CD8-positive, alpha-beta memory T cell (primary cell): ENCODE data around the gene VWA8. TPM values are rescaled to one million over a fixed set of nuclear protein-coding genes. Genes with fewer than 3 reads are reported as not detected.
"Not testable (repeated sequence)": the region's sequence is repeated elsewhere in the genome, so short reads cannot be mapped to it uniquely, and the experiment has no call there.

ENCODE experiments used
- CTCF ChIA-PET: fragments of 350-600 bp; sonication (Branson Sonifier 250); formaldehyde crosslinking; loops from one replicate; lab custom pipeline; 2021; ENCODE audit warnings: antibody characterized with exemption; lab: Charles Lee
- POLR2A ChIA-PET: fragments of 350-600 bp; sonication (Branson Sonifier 250); formaldehyde crosslinking; loops from one replicate; lab custom pipeline; 2021; ENCODE audit warnings: antibody characterized with exemption; lab: Charles Lee
- DNase-seq, 5 donors: peaks; one replicate each; pipeline versions ENCODE4 v3.0.0 to v3.0.0-alpha.2; 2020 to 2022; ENCODE audit warnings: mixed read lengths in 1 of 5
- H3K27ac ChIP-seq: one replicate; pipeline ENCODE4 v1.7.0; 2013; ENCODE audit warnings: low read depth, mild to moderate bottlenecking, low read length, moderate library complexity
- H3K27me3 ChIP-seq: 2 replicates; pipeline ENCODE4 v1.7.0; 2013; ENCODE audit warnings: low read length, mild to moderate bottlenecking; ENCODE audit not compliant: insufficient read depth, poor library complexity, severe bottlenecking
- H3K36me3 ChIP-seq: 2 replicates; pipeline ENCODE4 v1.7.0; 2013; ENCODE audit warnings: mild to moderate bottlenecking, low read length, moderate library complexity; ENCODE audit not compliant: insufficient read depth
- H3K4me1 ChIP-seq: 2 replicates; pipeline ENCODE4 v1.7.0; 2013; ENCODE audit warnings: mild to moderate bottlenecking, low read length, moderate library complexity; ENCODE audit not compliant: insufficient read depth
- H3K4me3 ChIP-seq: 2 replicates; pipeline ENCODE4 v1.7.0; 2013; ENCODE audit warnings: mild to moderate bottlenecking, low read length
- H3K9me3 ChIP-seq: 2 replicates; pipeline ENCODE4 v1.7.0; 2013; ENCODE audit warnings: mild to moderate bottlenecking, low read length
- H3K27ac Mint-ChIP-seq, 8 donors: one replicate each; pipeline ENCODE4 v1.8.0; 2020 to 2021; ENCODE audit warnings: mixed read lengths in 8 of 8, mild to moderate bottlenecking in 6 of 8, inconsistent platforms in 3 of 8, moderate library complexity in 3 of 8
- H3K27me3 Mint-ChIP-seq, 2 donors: one replicate each; pipeline ENCODE4 v1.8.0; 2020 to 2021; ENCODE audit warnings: mixed read lengths in 2 of 2, mild to moderate bottlenecking in 1 of 2, moderate library complexity in 1 of 2
- H3K36me3 Mint-ChIP-seq, 3 donors: one replicate each; pipeline ENCODE4 v1.8.0; 2020 to 2021; ENCODE audit warnings: mixed read lengths in 3 of 3, inconsistent platforms in 1 of 3, mild to moderate bottlenecking in 1 of 3
- H3K4me1 Mint-ChIP-seq, 3 donors: one replicate each; pipeline ENCODE4 v1.8.0; 2020 to 2021; ENCODE audit warnings: mixed read lengths in 3 of 3, inconsistent platforms in 1 of 3, mild to moderate bottlenecking in 1 of 3
- H3K4me3 Mint-ChIP-seq, 7 donors: one replicate each; pipeline ENCODE4 v1.8.0; 2020 to 2021; ENCODE audit warnings: mixed read lengths in 7 of 7, mild to moderate bottlenecking in 6 of 7, moderate library complexity in 4 of 7, inconsistent platforms in 2 of 7
- H3K9me3 Mint-ChIP-seq, 5 donors: one replicate each; pipeline ENCODE4 v1.8.0; 2020 to 2022; ENCODE audit warnings: mixed read lengths in 5 of 5, mild to moderate bottlenecking in 3 of 5, moderate library complexity in 2 of 5, inconsistent platforms in 1 of 5
- polyA plus RNA-seq: library from polyadenylated mRNA; unstranded; fragments of 300-500 nt; fragmentation: Illumina TruSeq; gene quantifications from one replicate; pipeline ENCODE4 v1.2.3, GENCODE V29; 2021
- total RNA-seq, 2 experiments: library from RNA; stranded (reverse); gene quantifications; one replicate each; pipeline ENCODE4 v1.2.3, GENCODE V29; 2021

Gene VWA8
- total and polyA plus RNA-seq, 3 experiments from 2014 or later = 6.9 to 21.3 (median 21.2) TPM

DNA sequence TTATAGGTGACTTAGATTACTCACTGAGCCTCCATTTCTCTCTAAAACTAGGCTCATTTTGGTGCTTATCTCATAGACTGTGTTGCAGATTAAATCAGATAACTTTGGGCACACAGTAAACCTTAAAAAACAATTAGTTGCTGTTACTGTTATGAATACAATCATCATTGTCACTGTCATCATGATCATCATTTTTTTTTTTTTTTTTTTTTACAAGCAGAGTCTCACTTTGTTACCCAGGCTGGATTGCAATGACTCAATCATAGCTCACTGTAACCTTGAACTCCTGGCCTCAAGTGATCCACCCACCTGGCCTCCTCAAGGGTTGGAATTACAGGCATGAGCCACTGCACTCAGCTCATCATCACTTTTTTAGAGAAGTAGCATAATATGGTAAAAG lies 60.0 kb downstream of the VWA8 start:
- POLR2A ChIA-PET = no interaction called here
- Histone ChIP-seq H3K9me3 (no peaks in the 10 kb centered on the region), H3K4me1 (no peaks in the 10 kb centered on the region), H3K36me3 (no peaks in the 10 kb centered on the region), H3K27me3 (no peaks in the 10 kb centered on the region), H3K4me3 (no peak overlapping the region), H3K27ac (no peak overlapping the region)
- Mint-ChIP-seq H3K27me3 (no peaks in the 10 kb centered on the region), H3K4me1 (peaks cover 4 to 9% (median 5%) of the 10 kb centered on the region in 3 donors), H3K27ac (no peak overlapping the region), H3K4me3 (no peak overlapping the region), H3K36me3 (peaks cover 7 to 20% (median 8%) of the 10 kb centered on the region in 3 donors), H3K9me3 (no peaks in the 10 kb centered on the region)
- CTCF ChIA-PET = no interaction called here
- no peak for DNase-seq

DNA sequence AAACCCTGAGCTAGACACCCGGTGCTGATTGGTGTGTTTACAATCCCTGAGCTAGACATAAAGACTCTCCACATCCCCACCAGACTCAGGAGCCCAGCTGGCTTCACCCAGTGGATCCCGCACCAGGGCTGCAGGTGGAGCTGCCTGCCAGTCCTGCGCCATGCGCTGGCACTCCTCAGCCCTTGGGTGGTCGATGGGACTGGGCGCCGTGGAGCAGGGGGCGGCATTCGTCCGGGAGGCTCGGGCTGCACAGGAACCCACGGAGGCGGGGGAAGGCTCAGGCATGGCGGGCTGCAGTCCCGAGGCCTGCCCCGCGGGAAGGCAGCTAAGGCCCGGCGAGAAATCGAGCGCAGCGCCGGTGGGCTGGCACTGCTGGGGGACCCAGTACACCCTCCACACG lies 62.5 kb downstream of the VWA8 start:
- H3K27ac ChIP-seq, H3K9me3 Mint-ChIP-seq, H3K4me1 ChIP-seq, DNase-seq, CTCF ChIA-PET, H3K9me3 ChIP-seq, H3K27me3 ChIP-seq, POLR2A ChIA-PET, H3K27me3 Mint-ChIP-seq, H3K4me3 ChIP-seq, H3K4me3 Mint-ChIP-seq, H3K27ac Mint-ChIP-seq, H3K36me3 ChIP-seq: not testable (repeated sequence)
- H3K36me3 Mint-ChIP-seq = peaks cover 7 to 20% (median 12%) of the 10 kb centered on the region in 3 donors
- peaks cover 0 to 10% (median 4%) of the 10 kb centered on the region in 3 donors for H3K4me1 Mint-ChIP-seq

DNA sequence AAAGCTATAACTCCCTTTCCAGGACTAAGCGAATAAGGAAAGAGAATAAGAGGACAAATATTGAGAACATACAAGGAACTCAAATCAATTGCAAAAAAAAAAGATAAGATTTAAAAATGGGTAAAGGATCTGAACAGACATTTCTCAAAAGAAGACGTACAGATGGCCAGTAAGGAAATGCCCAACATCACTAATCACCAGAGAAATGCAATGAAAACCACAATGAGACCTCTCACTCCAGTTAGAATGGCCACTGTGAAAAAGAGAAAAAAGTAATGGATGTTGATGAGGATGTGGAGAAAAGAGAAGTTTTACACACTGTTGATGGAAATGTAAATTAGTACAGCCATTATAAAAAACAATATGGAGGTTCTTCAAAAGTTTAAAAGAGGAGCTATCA lies 63.8 kb downstream of the VWA8 start:
- Histone ChIP-seq H3K27ac (no peak overlapping the region), H3K9me3 (no peaks in the 10 kb centered on the region), H3K4me3 (no peak overlapping the region), H3K4me1 (no peaks in the 10 kb centered on the region), H3K36me3 (no peaks in the 10 kb centered on the region), H3K27me3 (no peaks in the 10 kb centered on the region)
- CTCF ChIA-PET = no interaction called here
- Mint-ChIP-seq H3K4me3 (no peak overlapping the region), H3K4me1 (peaks cover 0 to 10% (median 4%) of the 10 kb centered on the region in 3 donors), H3K36me3 (peaks cover 7 to 18% (median 17%) of the 10 kb centered on the region in 3 donors), H3K27ac (no peak overlapping the region), H3K27me3 (no peaks in the 10 kb centered on the region), H3K9me3 (no peaks in the 10 kb centered on the region)
- no peak for DNase-seq
- POLR2A ChIA-PET = no interaction called here

DNA sequence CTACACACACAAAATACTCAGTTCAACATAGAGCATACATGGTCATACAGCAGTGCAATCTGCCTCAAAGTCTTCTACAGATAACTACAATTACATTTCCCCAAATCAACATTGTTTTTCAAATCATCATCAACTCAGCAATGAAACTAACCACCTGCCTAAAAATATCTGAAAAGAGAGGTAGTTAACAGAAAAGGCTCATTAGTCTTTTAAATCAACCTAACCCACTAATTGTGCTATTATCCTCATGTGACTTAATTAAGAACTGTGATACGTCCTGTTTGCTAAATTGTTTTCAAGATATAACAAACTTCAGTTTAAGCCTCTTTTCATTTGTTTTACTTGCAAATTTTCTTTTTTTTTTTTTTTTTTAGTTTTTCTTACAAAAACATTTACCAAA lies 65.4 kb downstream of the VWA8 start:
- ChIA-PET CTCF (interaction anchor here (0.6 kb wide), 1 partner anchor 70 kb away, joined by 3 read pairs; no protein-coding TSS in a partner anchor), POLR2A (no interaction called here)
- Mint-ChIP-seq H3K4me1 (peaks cover 0 to 8% (median 4%) of the 10 kb centered on the region in 3 donors), H3K27ac (peak overlapping the region in 1 of 8 donors; percentile 61), H3K36me3 (peaks cover 7 to 31% (median 23%) of the 10 kb centered on the region in 3 donors), H3K4me3 (no peak overlapping the region), H3K9me3 (no peaks in the 10 kb centered on the region), H3K27me3 (no peaks in the 10 kb centered on the region)
- Histone ChIP-seq H3K27me3 (no peaks in the 10 kb centered on the region), H3K4me3 (no peak overlapping the region), H3K4me1 (no peaks in the 10 kb centered on the region), H3K9me3 (no peaks in the 10 kb centered on the region), H3K27ac (no peak overlapping the region), H3K36me3 (peaks cover 3% of the 10 kb centered on the region)
- no peak for DNase-seq

DNA sequence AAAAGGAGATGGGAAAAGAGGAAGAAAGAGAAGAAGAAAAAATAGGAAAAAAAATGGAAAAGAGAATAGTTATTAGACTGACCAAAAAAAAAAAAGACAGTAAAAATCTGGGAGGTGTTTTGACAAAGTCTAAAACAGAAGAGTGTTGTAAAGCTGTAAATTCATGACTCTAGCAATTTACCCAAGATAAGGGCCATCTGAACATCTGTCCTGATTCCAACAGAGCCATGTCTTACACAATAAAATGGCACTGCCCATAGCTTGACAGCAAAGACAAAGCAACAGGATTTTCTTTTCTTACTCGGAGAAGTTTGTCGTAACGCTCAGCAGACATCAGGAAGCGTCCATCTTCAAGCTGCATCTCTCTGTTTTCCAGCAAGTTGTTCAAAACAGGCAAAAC lies 69.8 kb downstream of the VWA8 start:
- CTCF ChIA-PET = no interaction called here
- Mint-ChIP-seq H3K4me1 (peaks cover 0 to 5% (median 3%) of the 10 kb centered on the region in 3 donors), H3K27ac (no peak overlapping the region), H3K27me3 (no peaks in the 10 kb centered on the region), H3K4me3 (no peak overlapping the region), H3K36me3 (peaks cover 15 to 46% (median 32%) of the 10 kb centered on the region in 3 donors), H3K9me3 (no peaks in the 10 kb centered on the region)
- POLR2A ChIA-PET = interaction anchor here (0.6 kb wide), 1 partner anchor 222 kb away, joined by 8 read pairs; no protein-coding TSS in a partner anchor
- H3K4me3 ChIP-seq = no peak overlapping the region
- peaks cover 5% of the 10 kb centered on the region for H3K36me3 ChIP-seq
- DNase-seq = no peak
- H3K27me3 ChIP-seq = no peaks in the 10 kb centered on the region
- no peaks in the 10 kb centered on the region for H3K4me1 ChIP-seq
- H3K9me3 ChIP-seq = no peaks in the 10 kb centered on the region
- no peak overlapping the region for H3K27ac ChIP-seq

DNA sequence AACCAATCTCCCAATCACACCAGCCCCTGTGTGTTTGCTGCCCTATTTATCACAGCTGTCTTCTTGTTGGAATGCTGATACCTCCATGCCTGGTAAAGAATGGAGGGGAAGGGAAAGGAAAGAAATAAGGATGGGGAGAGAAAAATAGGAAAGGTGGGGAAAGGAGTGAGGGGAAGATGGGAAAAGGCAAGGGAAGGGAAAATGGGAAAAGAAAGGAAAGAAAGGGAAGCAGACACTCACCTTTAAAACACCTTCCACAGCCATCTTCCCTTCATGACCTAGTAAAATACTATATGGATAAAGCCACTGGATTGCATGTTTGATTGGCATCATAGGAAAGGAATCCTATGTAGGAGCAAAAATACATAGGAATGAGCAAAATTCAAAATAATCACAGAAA lies 77.8 kb downstream of the VWA8 start:
- H3K4me1 ChIP-seq = no peaks in the 10 kb centered on the region
- peak overlapping the region in 1 of 8 donors; percentile 79 for H3K27ac Mint-ChIP-seq
- ChIA-PET POLR2A (no interaction called here), CTCF (no interaction called here)
- H3K4me3 ChIP-seq = no peak overlapping the region
- H3K9me3 Mint-ChIP-seq = peaks cover 0 to 4% (median 0%) of the 10 kb centered on the region in 5 donors
- no peaks in the 10 kb centered on the region for H3K9me3 ChIP-seq
- no peak overlapping the region for H3K4me3 Mint-ChIP-seq
- H3K36me3 Mint-ChIP-seq = peaks cover 41 to 63% (median 45%) of the 10 kb centered on the region in 3 donors
- H3K36me3 ChIP-seq = peaks cover 19% of the 10 kb centered on the region
- H3K27me3 Mint-ChIP-seq = no peaks in the 10 kb centered on the region
- H3K27me3 ChIP-seq = no peaks in the 10 kb centered on the region
- peaks cover 0 to 8% (median 0%) of the 10 kb centered on the region in 3 donors for H3K4me1 Mint-ChIP-seq
- no peak for DNase-seq
- no peak overlapping the region for H3K27ac ChIP-seq

DNA sequence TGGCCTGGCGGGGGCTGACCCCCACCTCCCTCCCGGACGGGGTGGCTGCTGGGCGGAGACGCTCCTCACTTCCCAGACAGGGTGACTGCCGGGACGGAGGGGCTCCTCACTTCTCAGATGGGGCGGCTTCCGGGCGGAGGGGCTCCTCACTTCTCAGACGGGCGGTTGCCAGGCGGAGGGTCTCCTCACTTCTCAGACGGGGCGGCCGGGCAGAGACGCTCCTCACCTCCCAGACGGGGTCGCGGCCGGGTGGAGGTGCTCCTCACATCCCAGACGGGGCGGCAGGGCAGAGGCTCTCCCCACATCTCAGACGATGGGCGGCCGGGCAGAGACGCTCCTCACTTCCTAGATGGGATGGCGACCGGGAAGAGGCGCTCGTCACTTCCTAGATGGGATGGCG lies 79.0 kb downstream of the VWA8 start:
- H3K9me3 Mint-ChIP-seq, H3K27me3 ChIP-seq, H3K4me3 Mint-ChIP-seq, H3K4me3 ChIP-seq, H3K27ac Mint-ChIP-seq, H3K9me3 ChIP-seq, H3K27ac ChIP-seq, DNase-seq, CTCF ChIA-PET, H3K27me3 Mint-ChIP-seq, H3K4me1 ChIP-seq, POLR2A ChIA-PET, H3K4me1 Mint-ChIP-seq: not testable (repeated sequence)
- peaks cover 35 to 53% (median 38%) of the 10 kb centered on the region in 3 donors for H3K36me3 Mint-ChIP-seq
- H3K36me3 ChIP-seq = peaks cover 19% of the 10 kb centered on the region

DNA sequence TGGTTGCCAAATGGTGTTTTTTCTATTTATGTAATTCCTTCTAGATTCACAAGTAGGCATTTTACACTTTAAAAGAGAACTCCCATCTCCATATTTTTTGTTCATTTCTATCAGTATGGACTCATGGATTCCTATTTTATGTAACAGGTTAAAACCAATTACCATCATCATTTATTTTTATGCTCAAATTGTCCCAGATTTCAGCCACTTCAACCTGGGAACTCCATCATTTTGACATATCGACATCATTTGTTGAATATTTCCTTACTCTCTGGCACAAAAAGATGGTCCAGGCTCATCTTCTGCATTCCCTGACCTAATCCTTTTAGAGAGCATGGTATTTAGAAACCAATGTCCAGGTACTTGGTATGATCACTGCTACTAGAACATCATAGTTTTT lies 79.9 kb downstream of the VWA8 start:
- Mint-ChIP-seq H3K36me3 (peaks cover 31 to 46% (median 32%) of the 10 kb centered on the region in 3 donors), H3K4me1 (peaks cover 0 to 8% (median 0%) of the 10 kb centered on the region in 3 donors), H3K9me3 (peaks cover 0 to 4% (median 0%) of the 10 kb centered on the region in 5 donors), H3K27me3 (no peaks in the 10 kb centered on the region), H3K4me3 (no peak overlapping the region), H3K27ac (no peak overlapping the region)
- DNase-seq = no peak
- H3K4me1 ChIP-seq = no peaks in the 10 kb centered on the region
- POLR2A ChIA-PET = no interaction called here
- H3K36me3 ChIP-seq = peaks cover 19% of the 10 kb centered on the region
- H3K27ac ChIP-seq = no peak overlapping the region
- H3K4me3 ChIP-seq = no peak overlapping the region
- CTCF ChIA-PET = no interaction called here
- H3K9me3 ChIP-seq = no peaks in the 10 kb centered on the region
- no peaks in the 10 kb centered on the region for H3K27me3 ChIP-seq
